Neural progenitor cell (in vitro differentiated cells): ENCODE results near the gene ARPC5L. TPM values are rescaled to one million over a fixed set of nuclear protein-coding genes. Genes with fewer than 3 reads are reported as not detected.

Experiments used
- DNase-seq: peaks from one replicate; pipeline ENCODE4 v3.0.0-alpha.2; 2016; ENCODE audit warnings: low spot score
- H2AFZ ChIP-seq: fragments of 200-600 bp; sonication (generic); replicated peaks from 2 replicates; pipeline ENCODE4 v1.6.1; 2016; ENCODE audit warnings: antibody characterized with exemption
- H3F3A ChIP-seq: fragments of 200-600 bp; sonication (generic); 2 replicates; pipeline ENCODE4 v1.6.1; 2016; ENCODE audit warnings: antibody characterized with exemption, low read depth
- H3K27ac ChIP-seq: fragments of 200-600 bp; sonication (generic); 2 replicates; pipeline ENCODE4 v1.5.1; 2016; ENCODE audit warnings: mild to moderate bottlenecking
- H3K27me3 ChIP-seq: fragments of 200-600 bp; sonication (generic); 2 replicates; pipeline ENCODE4 v1.6.1; 2016; ENCODE audit warnings: mild to moderate bottlenecking, moderate library complexity
- H3K36me3 ChIP-seq: fragments of 200-600 bp; sonication (generic); 2 replicates; pipeline ENCODE4 v1.5.1; 2016
- H3K4me1 ChIP-seq: fragments of 200-600 bp; sonication (generic); 2 replicates; pipeline ENCODE4 v1.6.1; 2016; ENCODE audit warnings: mixed run types
- H3K4me2 ChIP-seq: fragments of 200-600 bp; sonication (generic); 2 replicates; pipeline ENCODE4 v1.6.1; 2016
- H3K4me3 ChIP-seq: fragments of 200-600 bp; sonication (generic); 2 replicates; pipeline ENCODE4 v1.5.1; 2016
- H3K79me2 ChIP-seq: fragments of 200-600 bp; sonication (generic); 2 replicates; pipeline ENCODE4 v1.6.1; 2016; ENCODE audit warnings: low read depth
- H3K9ac ChIP-seq: fragments of 200-600 bp; sonication (generic); 2 replicates; pipeline ENCODE4 v1.6.1; 2016
- H3K9me3 ChIP-seq: fragments of 200-600 bp; sonication (generic); 2 replicates; pipeline ENCODE4 v1.5.1; 2016; ENCODE audit warnings: low read depth
- H4K20me1 ChIP-seq: fragments of 200-600 bp; sonication (generic); 2 replicates; pipeline ENCODE4 v1.6.1; 2016; ENCODE audit warnings: low read depth
- H3K27ac Mint-ChIP-seq: 3 replicates; pipeline ENCODE4 v1.8.0; 2021; ENCODE audit warnings: mixed read lengths
- H3K27me3 Mint-ChIP-seq: 2 replicates; pipeline ENCODE4 v1.8.0; 2022; ENCODE audit warnings: low read depth, mild to moderate bottlenecking, inconsistent platforms, moderate library complexity, mixed read lengths; ENCODE audit not compliant: insufficient read depth
- H3K36me3 Mint-ChIP-seq: 3 replicates; pipeline ENCODE4 v1.8.0; 2021; ENCODE audit warnings: mixed read lengths
- H3K4me1 Mint-ChIP-seq: 3 replicates; pipeline ENCODE4 v1.8.0; 2021; ENCODE audit warnings: mixed read lengths
- H3K4me3 Mint-ChIP-seq: 3 replicates; pipeline ENCODE4 v1.8.0; 2021; ENCODE audit warnings: mild to moderate bottlenecking, moderate library complexity, mixed read lengths
- H3K9me3 Mint-ChIP-seq: 3 replicates; pipeline ENCODE4 v1.8.0; 2020; ENCODE audit warnings: mixed read lengths
- EZH2 ChIP-seq: fragments of 200-600 bp; sonication (generic); IDR thresholded peaks from 2 replicates; pipeline ENCODE4 v1.6.1; 2017; ENCODE audit warnings: antibody characterized with exemption, mild to moderate bottlenecking, moderate library complexity
- EZH2phosphoT487 ChIP-seq: fragments of 200-600 bp; sonication (generic); IDR thresholded peaks from 2 replicates; pipeline ENCODE4 v1.6.1; 2017; ENCODE audit warnings: antibody characterized with exemption
- total RNA-seq: library from RNA; depleted of rRNA; stranded (reverse); fragments of >200 nt; gene quantifications from 2 replicates; pipeline ENCODE4 v1.2.3, GENCODE V29; 2015; ENCODE audit warnings: low replicate concordance
- TF ChIP-seq, protein P1 (sequence below): fragments of 200-600 bp; sonication (generic); IDR thresholded peaks from 2 replicates; pipeline ENCODE4 v1.5.1; 2017; ENCODE audit warnings: antibody characterized with exemption, mild to moderate bottlenecking

The ARPC5L gene
- total RNA-seq, 1 donor from 2014 or later, result 24.0 TPM

DNA sequence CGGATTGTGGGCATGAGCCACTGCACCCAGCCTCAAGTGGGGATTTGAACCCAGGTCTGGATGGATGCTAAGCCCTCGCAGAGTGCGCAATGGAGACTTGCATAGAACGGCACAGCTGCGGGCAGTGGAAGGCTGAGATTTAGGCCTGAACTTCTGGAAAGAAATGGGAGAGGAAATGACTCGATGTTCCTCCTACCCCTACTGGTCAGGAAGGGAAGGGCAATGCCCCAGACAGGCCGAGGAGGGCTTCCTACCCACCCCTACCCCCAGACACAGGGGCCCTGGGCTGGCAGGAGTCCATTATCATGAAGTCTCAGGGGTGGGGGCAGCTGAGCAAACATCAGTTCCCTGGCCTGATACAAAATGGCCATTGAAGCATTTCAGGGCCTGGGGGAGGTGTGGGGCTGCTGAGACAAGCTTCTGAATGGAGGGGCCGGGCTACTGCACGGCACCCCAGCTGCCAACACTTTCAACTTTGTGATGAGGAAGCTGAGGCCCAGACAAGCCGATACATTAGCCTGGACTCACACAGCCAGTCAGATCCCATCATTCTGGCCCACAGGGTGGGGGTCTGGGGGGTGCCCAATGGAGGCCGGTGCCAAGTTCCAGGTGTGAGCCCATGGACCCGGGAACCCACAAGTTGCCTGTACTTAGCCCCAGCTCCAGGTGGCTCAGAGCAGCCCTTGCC is 22.2 kb upstream of the ARPC5L start:
- H3K4me1 Mint-ChIP-seq, result peaks cover 3% of the 10 kb centered on the region
- Histone ChIP-seq H3K4me1 (no peaks in the 10 kb centered on the region), H3K9me3 (no peaks in the 10 kb centered on the region), H3K27ac (no peak overlapping the region), H3K36me3 (no peaks in the 10 kb centered on the region), H2AFZ (peak overlapping the region; percentile 19), H3F3A (no peaks in the 10 kb centered on the region), H3K79me2 (no peaks in the 10 kb centered on the region), H3K4me2 (no peak overlapping the region), H3K27me3 (no peaks in the 10 kb centered on the region), H4K20me1 (no peaks in the 10 kb centered on the region), H3K4me3 (no peak overlapping the region), H3K9ac (no peak overlapping the region)
- peak overlapping the region; percentile 89 for H3K27ac Mint-ChIP-seq
- TF ChIP-seq EZH2phosphoT487 (no peak), EZH2 (no peak)
- TF ChIP-seq, protein P1, sequence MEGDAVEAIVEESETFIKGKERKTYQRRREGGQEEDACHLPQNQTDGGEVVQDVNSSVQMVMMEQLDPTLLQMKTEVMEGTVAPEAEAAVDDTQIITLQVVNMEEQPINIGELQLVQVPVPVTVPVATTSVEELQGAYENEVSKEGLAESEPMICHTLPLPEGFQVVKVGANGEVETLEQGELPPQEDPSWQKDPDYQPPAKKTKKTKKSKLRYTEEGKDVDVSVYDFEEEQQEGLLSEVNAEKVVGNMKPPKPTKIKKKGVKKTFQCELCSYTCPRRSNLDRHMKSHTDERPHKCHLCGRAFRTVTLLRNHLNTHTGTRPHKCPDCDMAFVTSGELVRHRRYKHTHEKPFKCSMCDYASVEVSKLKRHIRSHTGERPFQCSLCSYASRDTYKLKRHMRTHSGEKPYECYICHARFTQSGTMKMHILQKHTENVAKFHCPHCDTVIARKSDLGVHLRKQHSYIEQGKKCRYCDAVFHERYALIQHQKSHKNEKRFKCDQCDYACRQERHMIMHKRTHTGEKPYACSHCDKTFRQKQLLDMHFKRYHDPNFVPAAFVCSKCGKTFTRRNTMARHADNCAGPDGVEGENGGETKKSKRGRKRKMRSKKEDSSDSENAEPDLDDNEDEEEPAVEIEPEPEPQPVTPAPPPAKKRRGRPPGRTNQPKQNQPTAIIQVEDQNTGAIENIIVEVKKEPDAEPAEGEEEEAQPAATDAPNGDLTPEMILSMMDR, result peak; percentile 58
- H3K36me3 Mint-ChIP-seq, result no peaks in the 10 kb centered on the region
- DNase-seq, result peak; percentile 52
- no peak overlapping the region for H3K4me3 Mint-ChIP-seq
- H3K27me3 Mint-ChIP-seq, result peaks cover 7% of the 10 kb centered on the region
- H3K9me3 Mint-ChIP-seq, result no peaks in the 10 kb centered on the region

- Mint-ChIP-seq H3K9me3 (no peaks in the 10 kb centered on the region), H3K27ac (no peak overlapping the region), H3K27me3 (peaks cover 7% of the 10 kb centered on the region), H3K4me1 (peaks cover 5% of the 10 kb centered on the region), H3K36me3 (no peaks in the 10 kb centered on the region), H3K4me3 (no peak overlapping the region)
- no peak overlapping the region for H3K27ac ChIP-seq
- no peak overlapping the region for H3K4me2 ChIP-seq
- no peaks in the 10 kb centered on the region for H3K4me1 ChIP-seq
- DNase-seq, result no peak
- no peaks in the 10 kb centered on the region for H4K20me1 ChIP-seq
- H3F3A ChIP-seq, result no peaks in the 10 kb centered on the region
- no peaks in the 10 kb centered on the region for H3K9me3 ChIP-seq
- H2AFZ ChIP-seq, result no peak overlapping the region
- H3K27me3 ChIP-seq, result no peaks in the 10 kb centered on the region
- TF ChIP-seq, protein P1, result peak; percentile 49
- no peak for TF ChIP-seq EZH2phosphoT487
- H3K79me2 ChIP-seq, result no peaks in the 10 kb centered on the region
- no peaks in the 10 kb centered on the region for H3K36me3 ChIP-seq
- no peak overlapping the region for H3K4me3 ChIP-seq
- no peak overlapping the region for H3K9ac ChIP-seq
Measured at GRCh38 chr9:124840300-124840833, 21.6 kb upstream of the ARPC5L start.

- no peak overlapping the region for H3K4me2 ChIP-seq
- no peaks in the 10 kb centered on the region for H3K4me1 ChIP-seq
- H3F3A ChIP-seq, result no peaks in the 10 kb centered on the region
- Mint-ChIP-seq H3K9me3 (no peaks in the 10 kb centered on the region), H3K36me3 (no peaks in the 10 kb centered on the region), H3K27me3 (peaks cover 7% of the 10 kb centered on the region), H3K4me3 (peak overlapping the region; percentile 59), H3K4me1 (peaks cover 9% of the 10 kb centered on the region), H3K27ac (peak overlapping the region; percentile 37)
- no peak overlapping the region for H3K27ac ChIP-seq
- no peak overlapping the region for H3K4me3 ChIP-seq
- TF ChIP-seq, protein P1, result no peak
- TF ChIP-seq EZH2phosphoT487 (no peak), EZH2 (no peak)
- no peaks in the 10 kb centered on the region for H3K27me3 ChIP-seq
- no peaks in the 10 kb centered on the region for H4K20me1 ChIP-seq
- no peak overlapping the region for H3K9ac ChIP-seq
- no peak for DNase-seq
- no peaks in the 10 kb centered on the region for H3K79me2 ChIP-seq
- no peaks in the 10 kb centered on the region for H3K36me3 ChIP-seq
- no peaks in the 10 kb centered on the region for H3K9me3 ChIP-seq
- H2AFZ ChIP-seq, result peak overlapping the region; percentile 12
Measured at GRCh38 chr9:124841075-124841821, 20.7 kb upstream of the ARPC5L start.
